ENCODE results near the gene DIPK1B.

Gene DIPK1B

GRCh38 chr9:136667940-136668760 lies 44.2 kb upstream of the DIPK1B start:
- Histone ChIP-seq H3K4me3 (ENCODE audit: low read length in 2 of 2) (no peak overlapping the region), H3K27ac (ENCODE audit: low read depth in 2 of 2, low read length in 2 of 2) (no peak overlapping the region), H3K27me3 (ENCODE audit: control insufficient read depth in 2 of 2, insufficient read depth in 2 of 2, low read length in 2 of 2) (peaks cover 17 to 37% of the 10 kb centered on the region in 2 donors), H3K4me1 (ENCODE audit: control insufficient read depth in 2 of 2, insufficient read depth in 2 of 2, low read length in 2 of 2) (peaks cover 0 to 3% of the 10 kb centered on the region in 2 donors), H3K36me3 (ENCODE audit: control insufficient read depth in 2 of 2, insufficient read depth in 2 of 2, low read length in 2 of 2) (no peaks in the 10 kb centered on the region), H3K9ac (ENCODE audit: low read depth in 1 of 2, low read length in 2 of 2) (peak overlapping the region in 1 of 2 donors; percentile 10), H3K9me3 (ENCODE audit: control insufficient read depth in 2 of 2, low read length in 2 of 2) (no peaks in the 10 kb centered on the region)

DNA sequence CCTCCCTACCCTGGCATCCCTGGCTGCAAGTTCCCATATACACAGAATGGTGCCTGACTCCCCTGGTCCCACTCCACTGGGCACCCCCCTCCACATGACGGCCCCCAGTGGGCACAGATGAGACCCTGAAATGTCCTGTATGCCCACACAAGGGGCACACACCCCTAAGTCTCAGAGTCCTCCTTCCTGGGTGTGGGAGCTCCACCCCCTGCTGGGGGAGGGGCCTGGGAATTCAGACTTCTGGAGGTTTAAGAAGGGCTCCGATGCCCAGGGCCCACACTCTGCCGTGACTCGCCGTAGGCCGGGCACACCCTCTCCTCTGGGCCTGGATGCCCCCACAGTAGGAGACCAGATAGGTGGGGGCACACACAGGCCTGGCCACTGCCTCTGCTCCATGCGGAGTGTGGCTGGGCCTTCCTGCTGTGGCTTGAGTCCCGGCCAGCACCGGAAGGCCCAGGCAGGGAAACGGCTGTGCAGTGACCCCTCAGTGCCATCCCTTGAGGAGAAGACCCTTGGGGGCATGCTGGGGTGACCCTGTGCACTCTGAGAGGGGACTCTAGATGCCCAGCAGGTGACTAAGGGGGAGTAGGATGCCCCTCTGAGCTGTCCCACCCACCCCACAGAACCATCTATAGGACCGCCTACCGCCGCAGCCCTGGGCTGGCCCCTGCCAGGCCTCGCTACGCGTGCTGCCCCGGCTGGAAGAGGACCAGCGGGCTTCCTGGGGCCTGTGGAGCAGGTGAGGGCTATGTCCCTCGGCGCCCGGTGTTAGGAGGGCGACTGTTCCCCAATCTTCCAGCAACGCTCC lies 43.2 kb upstream of the DIPK1B start:
- H3K9me3 ChIP-seq (ENCODE audit: control insufficient read depth in 2 of 2, low read length in 2 of 2) = no peaks in the 10 kb centered on the region
- H3K4me3 ChIP-seq (ENCODE audit: low read length in 2 of 2) = no peak overlapping the region
- no peak overlapping the region for H3K27ac ChIP-seq (ENCODE audit: low read depth in 2 of 2, low read length in 2 of 2)
- no peak overlapping the region for H3K9ac ChIP-seq (ENCODE audit: low read depth in 1 of 2, low read length in 2 of 2)
- H3K36me3 ChIP-seq (ENCODE audit: control insufficient read depth in 2 of 2, insufficient read depth in 2 of 2, low read length in 2 of 2) = peaks cover 0 to 2% of the 10 kb centered on the region in 2 donors
- H3K27me3 ChIP-seq (ENCODE audit: control insufficient read depth in 2 of 2, insufficient read depth in 2 of 2, low read length in 2 of 2) = peaks cover 17 to 36% of the 10 kb centered on the region in 2 donors
- H3K4me1 ChIP-seq (ENCODE audit: control insufficient read depth in 2 of 2, insufficient read depth in 2 of 2, low read length in 2 of 2) = peaks cover 0 to 3% of the 10 kb centered on the region in 2 donors

DNA sequence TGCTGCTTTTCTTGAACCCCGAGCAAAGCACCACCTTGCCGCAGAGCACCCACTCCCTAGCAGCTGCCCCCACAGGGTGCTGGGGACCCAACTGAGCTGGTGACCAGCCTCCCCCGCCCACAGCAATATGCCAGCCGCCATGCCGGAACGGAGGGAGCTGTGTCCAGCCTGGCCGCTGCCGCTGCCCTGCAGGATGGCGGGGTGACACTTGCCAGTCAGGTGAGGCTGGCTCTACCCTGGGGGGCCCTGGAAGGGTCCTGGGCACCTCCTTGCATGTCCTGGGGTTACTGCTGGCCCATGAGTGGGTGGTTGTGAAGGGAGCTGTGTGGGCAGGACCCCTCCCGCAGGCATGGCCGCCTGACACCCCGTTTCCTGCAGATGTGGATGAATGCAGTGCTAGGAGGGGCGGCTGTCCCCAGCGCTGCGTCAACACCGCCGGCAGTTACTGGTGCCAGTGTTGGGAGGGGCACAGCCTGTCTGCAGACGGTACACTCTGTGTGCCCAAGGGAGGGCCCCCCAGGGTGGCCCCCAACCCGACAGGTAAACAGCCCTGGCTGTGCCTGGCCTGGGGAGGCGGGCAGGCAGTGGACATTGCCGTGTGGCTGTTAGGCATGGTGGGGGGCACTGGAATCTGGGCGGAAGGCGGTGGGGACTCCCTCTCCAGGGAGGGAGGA lies 42.4 kb upstream of the DIPK1B start:
- Histone ChIP-seq H3K27me3 (ENCODE audit: control insufficient read depth in 2 of 2, insufficient read depth in 2 of 2, low read length in 2 of 2) (peaks cover 14 to 31% of the 10 kb centered on the region in 2 donors), H3K27ac (ENCODE audit: low read depth in 2 of 2, low read length in 2 of 2) (peak overlapping the region in 1 of 2 donors; percentile 16), H3K4me3 (ENCODE audit: low read length in 2 of 2) (no peak overlapping the region), H3K36me3 (ENCODE audit: control insufficient read depth in 2 of 2, insufficient read depth in 2 of 2, low read length in 2 of 2) (peaks cover 6 to 7% of the 10 kb centered on the region in 2 donors), H3K9me3 (ENCODE audit: control insufficient read depth in 2 of 2, low read length in 2 of 2) (no peaks in the 10 kb centered on the region), H3K9ac (ENCODE audit: low read depth in 1 of 2, low read length in 2 of 2) (no peak overlapping the region), H3K4me1 (ENCODE audit: control insufficient read depth in 2 of 2, insufficient read depth in 2 of 2, low read length in 2 of 2) (peaks cover 3 to 5% of the 10 kb centered on the region in 2 donors)

GRCh38 chr9:136670576-136671253 lies 41.7 kb upstream of the DIPK1B start:
- peaks cover 6 to 7% of the 10 kb centered on the region in 2 donors for H3K36me3 ChIP-seq (ENCODE audit: control insufficient read depth in 2 of 2, insufficient read depth in 2 of 2, low read length in 2 of 2)
- no peak overlapping the region for H3K4me3 ChIP-seq (ENCODE audit: low read length in 2 of 2)
- H3K27ac ChIP-seq (ENCODE audit: low read depth in 2 of 2, low read length in 2 of 2) = no peak overlapping the region
- H3K9me3 ChIP-seq (ENCODE audit: control insufficient read depth in 2 of 2, low read length in 2 of 2) = no peaks in the 10 kb centered on the region
- H3K4me1 ChIP-seq (ENCODE audit: control insufficient read depth in 2 of 2, insufficient read depth in 2 of 2, low read length in 2 of 2) = peaks cover 2 to 9% of the 10 kb centered on the region in 2 donors
- peaks cover 12 to 28% of the 10 kb centered on the region in 2 donors for H3K27me3 ChIP-seq (ENCODE audit: control insufficient read depth in 2 of 2, insufficient read depth in 2 of 2, low read length in 2 of 2)
- H3K9ac ChIP-seq (ENCODE audit: low read depth in 1 of 2, low read length in 2 of 2) = no peak overlapping the region

- peaks cover 8% of the 10 kb centered on the region in 2 donors for H3K36me3 ChIP-seq (ENCODE audit: control insufficient read depth in 2 of 2, insufficient read depth in 2 of 2, low read length in 2 of 2)
- H3K9me3 ChIP-seq (ENCODE audit: control insufficient read depth in 2 of 2, low read length in 2 of 2) = no peaks in the 10 kb centered on the region
These were observed 41.1 kb upstream of the DIPK1B start for GRCh38 chr9:136671254-136671614.

GRCh38 chr9:136671646-136672430 lies 40.5 kb upstream of the DIPK1B start:
- Histone ChIP-seq H3K36me3 (ENCODE audit: control insufficient read depth in 2 of 2, insufficient read depth in 2 of 2, low read length in 2 of 2) (peaks cover 11 to 14% of the 10 kb centered on the region in 2 donors), H3K27me3 (ENCODE audit: control insufficient read depth in 2 of 2, insufficient read depth in 2 of 2, low read length in 2 of 2) (peaks cover 11 to 24% of the 10 kb centered on the region in 2 donors), H3K9me3 (ENCODE audit: control insufficient read depth in 2 of 2, low read length in 2 of 2) (no peaks in the 10 kb centered on the region), H3K9ac (ENCODE audit: low read depth in 1 of 2, low read length in 2 of 2) (no peak overlapping the region), H3K4me3 (ENCODE audit: low read length in 2 of 2) (no peak overlapping the region), H3K27ac (ENCODE audit: low read depth in 2 of 2, low read length in 2 of 2) (no peak overlapping the region), H3K4me1 (ENCODE audit: control insufficient read depth in 2 of 2, insufficient read depth in 2 of 2, low read length in 2 of 2) (peaks cover 10 to 17% of the 10 kb centered on the region in 2 donors)

More at GRCh38 chr9:136671254-136671614, 41.1 kb upstream of the DIPK1B start:
- H3K27me3 ChIP-seq (ENCODE audit: control insufficient read depth in 2 of 2, insufficient read depth in 2 of 2, low read length in 2 of 2) = peaks cover 12 to 28% of the 10 kb centered on the region in 2 donors
- H3K4me1 ChIP-seq (ENCODE audit: control insufficient read depth in 2 of 2, insufficient read depth in 2 of 2, low read length in 2 of 2) = peaks cover 7 to 14% of the 10 kb centered on the region in 2 donors
- no peak overlapping the region for H3K27ac ChIP-seq (ENCODE audit: low read depth in 2 of 2, low read length in 2 of 2)
- no peak overlapping the region for H3K4me3 ChIP-seq (ENCODE audit: low read length in 2 of 2)
- no peak overlapping the region for H3K9ac ChIP-seq (ENCODE audit: low read depth in 1 of 2, low read length in 2 of 2)

GRCh38 chr9:136672431-136673087 lies 39.8 kb upstream of the DIPK1B start:
- Histone ChIP-seq H3K4me1 (ENCODE audit: control insufficient read depth in 2 of 2, insufficient read depth in 2 of 2, low read length in 2 of 2) (peaks cover 10 to 17% of the 10 kb centered on the region in 2 donors), H3K9me3 (ENCODE audit: control insufficient read depth in 2 of 2, low read length in 2 of 2) (no peaks in the 10 kb centered on the region), H3K4me3 (ENCODE audit: low read length in 2 of 2) (no peak overlapping the region), H3K9ac (ENCODE audit: low read depth in 1 of 2, low read length in 2 of 2) (no peak overlapping the region), H3K27me3 (ENCODE audit: control insufficient read depth in 2 of 2, insufficient read depth in 2 of 2, low read length in 2 of 2) (peaks cover 5 to 19% of the 10 kb centered on the region in 2 donors), H3K27ac (ENCODE audit: low read depth in 2 of 2, low read length in 2 of 2) (no peak overlapping the region), H3K36me3 (ENCODE audit: control insufficient read depth in 2 of 2, insufficient read depth in 2 of 2, low read length in 2 of 2) (peaks cover 11 to 20% of the 10 kb centered on the region in 2 donors)

DNA sequence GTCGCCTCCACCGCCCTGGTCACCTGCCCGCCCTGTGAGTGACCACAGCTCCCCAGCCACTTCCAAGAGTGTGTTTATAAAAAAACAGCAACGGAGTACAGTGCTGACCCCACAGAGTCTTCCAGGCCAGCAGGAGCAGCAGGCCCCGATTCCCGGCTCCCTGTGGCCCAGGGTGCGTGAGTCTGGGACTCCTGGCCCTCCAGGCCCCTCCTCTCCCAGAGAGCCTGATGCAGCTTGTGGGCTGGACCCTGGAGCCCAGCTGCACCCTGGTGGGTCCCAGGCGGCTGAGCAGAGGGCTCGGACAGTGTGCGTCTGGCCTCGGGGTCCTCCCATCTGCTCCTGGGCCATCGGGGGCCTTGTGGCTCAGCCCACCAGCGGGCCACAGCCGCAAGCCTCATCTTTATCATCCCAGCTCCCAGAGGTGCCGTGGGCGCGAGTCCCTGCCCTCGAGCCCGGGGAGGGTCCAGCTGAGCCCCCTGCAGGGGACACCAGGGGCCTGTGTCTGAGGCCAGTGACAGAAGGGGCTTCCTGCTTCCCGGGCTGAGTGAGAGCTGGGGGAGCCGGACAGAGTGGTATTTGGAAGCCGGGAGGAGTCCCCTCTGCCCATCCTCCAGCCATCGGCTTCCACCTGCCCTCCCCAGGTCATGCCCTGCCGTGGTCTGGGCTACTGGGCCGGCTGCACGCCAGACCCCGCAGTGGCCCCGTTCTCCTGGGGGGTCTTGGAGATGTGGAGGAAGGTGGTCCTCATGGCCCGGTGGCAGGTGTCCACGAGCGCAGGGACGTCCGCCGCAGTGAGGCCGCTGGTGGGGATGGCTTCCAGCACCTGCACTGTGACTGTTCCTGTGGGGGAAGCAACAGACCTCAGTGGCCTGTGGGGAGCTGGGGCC lies 39.0 kb upstream of the DIPK1B start:
- H3K9ac ChIP-seq (ENCODE audit: low read depth in 1 of 2, low read length in 2 of 2) = no peak overlapping the region
- peaks cover 5 to 14% of the 10 kb centered on the region in 2 donors for H3K27me3 ChIP-seq (ENCODE audit: control insufficient read depth in 2 of 2, insufficient read depth in 2 of 2, low read length in 2 of 2)
- no peaks in the 10 kb centered on the region for H3K9me3 ChIP-seq (ENCODE audit: control insufficient read depth in 2 of 2, low read length in 2 of 2)
- peaks cover 11 to 20% of the 10 kb centered on the region in 2 donors for H3K36me3 ChIP-seq (ENCODE audit: control insufficient read depth in 2 of 2, insufficient read depth in 2 of 2, low read length in 2 of 2)
- H3K27ac ChIP-seq (ENCODE audit: low read depth in 2 of 2, low read length in 2 of 2) = no peak overlapping the region
- H3K4me1 ChIP-seq (ENCODE audit: control insufficient read depth in 2 of 2, insufficient read depth in 2 of 2, low read length in 2 of 2) = peaks cover 10 to 17% of the 10 kb centered on the region in 2 donors
- H3K4me3 ChIP-seq (ENCODE audit: low read length in 2 of 2) = no peak overlapping the region
